Measurements from ENCODE around the gene GRIN3A. TPM values are rescaled to one million over a fixed set of nuclear protein-coding genes. Genes with fewer than 3 reads are reported as not detected.

Gene GRIN3A
- total and polyA plus RNA-seq, 3 donors from 2014 or later, result 0.16 to 0.79 (median 0.25) TPM

GRCh38 chr9:101587332-101588043 is 151.0 kb downstream of the GRIN3A start:
- H3K27ac ChIP-seq, result no peak overlapping the region
- intact Hi-C loops (cut with DNase I; ENCODE audit: low total_unique reads), result no loop called here
- no peak overlapping the region for H3K4me3 ChIP-seq
- H3K36me3 ChIP-seq (ENCODE audit: low read depth, missing control alignments), result no peaks in the 10 kb centered on the region
- no peaks in the 10 kb centered on the region for H3K27me3 ChIP-seq
- no peaks in the 10 kb centered on the region for H3K9me3 ChIP-seq
- no peaks in the 10 kb centered on the region for H3K4me1 ChIP-seq
- no peak for TF ChIP-seq POLR2A (IDR thresholded peaks at IDR 0.05)
- no peak for TF ChIP-seq CTCF (IDR thresholded peaks at IDR 0.05)
- DNase-seq, result no peak
- 90 to 91% methylated on average over 4 of the region's 4 CpGs for WGBS, 2 donors

DNA sequence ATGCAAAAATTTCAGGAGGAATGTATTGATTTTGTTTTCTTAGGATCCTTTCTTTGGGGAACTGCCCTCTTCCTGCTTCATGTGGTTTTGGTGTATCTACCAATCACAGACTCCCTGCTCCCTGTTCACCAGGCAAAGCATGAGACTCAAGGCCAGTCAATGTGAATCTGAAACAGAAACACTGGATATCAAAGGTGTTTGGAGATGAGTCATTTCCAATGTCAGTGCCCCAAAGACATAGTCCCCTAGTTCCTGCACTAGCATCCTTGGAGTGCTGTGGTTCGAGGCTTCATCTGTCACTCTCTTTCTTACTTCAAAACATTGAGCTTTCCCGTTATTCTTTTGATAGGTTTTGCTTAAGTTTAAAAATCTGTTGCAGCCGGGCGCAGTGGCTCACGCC is 151.8 kb downstream of the GRIN3A start:
- Histone ChIP-seq H3K4me3 (no peak overlapping the region), H3K27ac (no peak overlapping the region), H3K27me3 (no peaks in the 10 kb centered on the region), H3K36me3 (ENCODE audit: low read depth, missing control alignments) (no peaks in the 10 kb centered on the region), H3K4me1 (no peaks in the 10 kb centered on the region), H3K9me3 (no peaks in the 10 kb centered on the region)
- intact Hi-C loops (cut with DNase I; ENCODE audit: low total_unique reads), result no loop called here
- DNase-seq, result no peak
- 89 to 97% methylated on average over 5 of the region's 5 CpGs for WGBS, 2 donors
- TF ChIP-seq CTCF (IDR thresholded peaks at IDR 0.05) (no peak), POLR2A (IDR thresholded peaks at IDR 0.05) (no peak)

- no peak for DNase-seq
- Histone ChIP-seq H3K4me3 (no peak overlapping the region), H3K27me3 (no peaks in the 10 kb centered on the region), H3K9me3 (no peaks in the 10 kb centered on the region), H3K4me1 (no peaks in the 10 kb centered on the region), H3K27ac (no peak overlapping the region), H3K36me3 (ENCODE audit: low read depth, missing control alignments) (no peaks in the 10 kb centered on the region)
- intact Hi-C loops (cut with DNase I; ENCODE audit: low total_unique reads), result no loop called here
- 74 to 79% methylated on average over 3 of the region's 3 CpGs for WGBS, 2 donors
- no peak for TF ChIP-seq POLR2A (IDR thresholded peaks at IDR 0.05)
Measured at GRCh38 chr9:101585740-101586139, 152.7 kb downstream of the GRIN3A start.

DNA sequence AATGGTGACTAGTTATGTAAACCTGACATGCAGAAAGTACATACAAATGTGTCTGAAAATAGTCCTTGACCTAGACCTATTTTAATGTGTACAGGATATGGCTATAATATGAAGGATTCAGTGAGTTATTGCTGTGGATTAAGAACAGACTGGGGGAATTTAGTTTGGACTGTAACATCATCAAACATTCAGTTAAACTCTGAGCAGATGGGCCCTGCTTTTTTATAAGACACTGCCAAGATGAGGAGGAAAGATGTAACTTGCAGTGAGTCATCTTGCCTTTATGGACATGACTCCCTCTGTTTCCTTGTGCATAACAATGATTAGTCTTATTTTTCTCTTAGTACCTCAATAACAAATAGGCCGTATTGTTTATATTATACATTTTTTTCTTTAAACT is 155.9 kb downstream of the GRIN3A start:
- no peak overlapping the region for H3K27ac ChIP-seq
- no peaks in the 10 kb centered on the region for H3K27me3 ChIP-seq
- WGBS, 2 donors, result 73 to 88% methylated on average over 1 of the region's 1 CpG
- no peaks in the 10 kb centered on the region for H3K9me3 ChIP-seq
- TF ChIP-seq POLR2A (IDR thresholded peaks at IDR 0.05), result no peak
- TF ChIP-seq CTCF (IDR thresholded peaks at IDR 0.05), result no peak
- no peak for DNase-seq
- intact Hi-C loops (cut with DNase I; ENCODE audit: low total_unique reads), result no loop called here
- H3K4me1 ChIP-seq, result no peaks in the 10 kb centered on the region
- H3K36me3 ChIP-seq (ENCODE audit: low read depth, missing control alignments), result no peaks in the 10 kb centered on the region
- H3K4me3 ChIP-seq, result no peak overlapping the region

GRCh38 chr9:101579711-101580545 is 158.5 kb downstream of the GRIN3A start:
- no peaks in the 10 kb centered on the region for H3K27me3 ChIP-seq
- H3K4me3 ChIP-seq, result no peak overlapping the region
- no peak overlapping the region for H3K27ac ChIP-seq
- H3K4me1 ChIP-seq, result no peaks in the 10 kb centered on the region
- DNase-seq, result no peak
- 82 to 84% methylated on average over 6 of the region's 6 CpGs for WGBS, 2 donors
- H3K9me3 ChIP-seq, result no peaks in the 10 kb centered on the region
- intact Hi-C loops (cut with DNase I; ENCODE audit: low total_unique reads), result no loop called here
- TF ChIP-seq POLR2A (IDR thresholded peaks at IDR 0.05), result no peak
- no peak for TF ChIP-seq CTCF (IDR thresholded peaks at IDR 0.05)
- no peaks in the 10 kb centered on the region for H3K36me3 ChIP-seq (ENCODE audit: low read depth, missing control alignments)
